Neuron (in vitro differentiated cells): ENCODE data around the gene TSC22D4.

Experiments used
- H2AFZ ChIP-seq: one replicate; pipeline ENCODE4 v1.6.1; 2013; ENCODE audit warnings: low read depth, mild to moderate bottlenecking, inconsistent platforms, low read length, moderate library complexity
- H3K27me3 ChIP-seq: one replicate; pipeline ENCODE4 v1.6.1; 2013; ENCODE audit warnings: low read length; ENCODE audit not compliant: insufficient read depth
- H3K36me3 ChIP-seq: one replicate; pipeline ENCODE4 v1.6.1; 2013; ENCODE audit warnings: low read length; ENCODE audit not compliant: insufficient read depth
- H3K4me1 ChIP-seq: one replicate; pipeline ENCODE4 v1.6.1; 2013; ENCODE audit warnings: low read length; ENCODE audit not compliant: insufficient read depth
- H3K4me3 ChIP-seq: 2 replicates; pipeline ENCODE4 v1.5.1; 2013; ENCODE audit warnings: mild to moderate bottlenecking, low read length, moderate library complexity
- H3K9me3 ChIP-seq: one replicate; pipeline ENCODE4 v1.6.1; 2013; ENCODE audit warnings: low read length

TSC22D4 gene

DNA sequence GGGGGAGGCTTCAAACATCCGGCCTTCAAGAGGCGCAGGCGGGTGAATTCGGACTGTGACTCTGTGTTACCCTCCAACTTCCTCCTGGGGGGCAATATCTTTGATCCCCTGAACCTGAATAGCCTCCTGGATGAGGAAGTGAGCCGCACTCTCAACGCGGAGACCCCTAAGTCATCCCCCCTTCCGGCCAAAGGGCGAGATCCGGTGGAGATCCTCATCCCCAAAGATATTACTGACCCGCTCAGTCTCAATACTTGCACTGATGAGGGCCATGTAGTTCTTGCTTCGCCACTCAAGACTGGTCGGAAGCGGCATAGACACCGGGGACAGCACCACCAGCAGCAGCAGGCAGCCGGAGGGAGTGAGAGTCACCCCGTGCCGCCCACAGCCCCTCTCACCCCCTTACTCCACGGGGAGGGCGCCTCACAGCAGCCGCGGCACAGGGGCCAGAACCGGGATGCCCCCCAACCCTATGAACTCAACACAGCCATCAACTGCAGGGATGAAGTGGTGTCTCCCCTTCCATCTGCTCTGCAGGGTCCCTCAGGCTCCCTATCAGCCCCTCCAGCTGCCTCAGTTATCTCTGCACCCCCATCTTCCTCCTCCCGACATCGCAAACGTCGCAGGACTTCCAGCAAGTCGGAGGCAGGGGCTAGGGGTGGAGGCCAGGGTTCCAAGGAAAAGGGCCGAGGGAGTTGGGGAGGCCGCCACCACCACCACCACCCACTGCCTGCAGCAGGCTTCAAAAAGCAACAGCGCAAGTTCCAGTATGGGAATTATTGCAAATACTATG, 48.3 kb downstream of the TSC22D4 start:
- Histone ChIP-seq H2AFZ (no peak overlapping the region), H3K27me3 (no peaks in the 10 kb centered on the region), H3K4me1 (peaks cover 29% of the 10 kb centered on the region), H3K4me3 (peak overlapping the region; percentile 71), H3K9me3 (no peaks in the 10 kb centered on the region), H3K36me3 (peaks cover 39% of the 10 kb centered on the region)

DNA sequence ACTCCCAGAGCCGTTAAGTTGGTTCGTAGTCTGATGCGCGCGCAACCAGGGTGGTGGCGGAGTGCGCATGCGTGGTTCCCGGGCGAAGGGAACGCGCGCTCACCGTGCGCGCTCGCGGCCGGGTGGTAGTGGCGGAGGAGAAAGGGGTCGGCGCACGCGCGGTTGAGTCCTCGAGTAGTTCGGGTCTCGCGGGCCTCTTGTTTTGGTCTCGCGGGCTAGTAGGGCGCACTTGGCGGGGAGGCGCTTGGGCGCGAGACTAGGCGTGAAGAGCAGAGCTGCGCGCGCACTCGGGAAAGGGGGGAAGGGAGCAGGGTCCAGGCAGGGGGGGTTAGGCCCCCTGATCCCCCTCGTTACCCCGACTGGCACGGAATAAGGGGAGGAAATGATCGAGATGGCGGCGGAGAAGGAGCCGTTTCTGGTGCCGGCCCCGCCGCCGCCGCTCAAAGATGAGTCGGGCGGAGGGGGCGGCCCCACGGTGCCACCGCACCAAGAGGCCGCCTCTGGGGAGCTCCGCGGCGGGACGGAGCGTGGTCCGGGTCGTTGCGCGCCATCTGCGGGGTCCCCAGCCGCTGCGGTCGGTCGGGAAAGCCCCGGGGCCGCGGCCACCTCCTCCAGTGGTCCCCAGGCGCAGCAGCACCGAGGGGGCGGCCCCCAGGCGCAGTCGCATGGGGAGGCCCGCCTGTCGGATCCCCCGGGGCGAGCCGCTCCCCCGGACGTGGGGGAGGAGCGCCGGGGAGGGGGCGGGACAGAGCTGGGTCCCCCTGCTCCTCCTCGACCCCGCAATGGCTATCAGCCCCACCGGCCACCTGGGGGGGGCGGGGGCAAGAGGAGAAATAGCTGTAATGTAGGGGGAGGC, 49.1 kb downstream of the TSC22D4 start, which contains the start of gene MEPCE:
Gene MEPCE, plus strand, starts transcription at position 195 of the 856 bp plus-strand sequence. Its CDS starts 188 bp downstream, at position 383.
- peak within 1 kb of the TSS; percentile 69 for H2AFZ ChIP-seq
- H3K9me3 ChIP-seq: no peaks in the 10 kb centered on the region
- H3K4me3 ChIP-seq: peak within 1 kb of the TSS; percentile 74
- H3K4me1 ChIP-seq: peaks cover 21% of the 10 kb centered on the region
- H3K27me3 ChIP-seq: no peaks in the 10 kb centered on the region
- peaks cover 34% of the 10 kb centered on the region for H3K36me3 ChIP-seq

DNA sequence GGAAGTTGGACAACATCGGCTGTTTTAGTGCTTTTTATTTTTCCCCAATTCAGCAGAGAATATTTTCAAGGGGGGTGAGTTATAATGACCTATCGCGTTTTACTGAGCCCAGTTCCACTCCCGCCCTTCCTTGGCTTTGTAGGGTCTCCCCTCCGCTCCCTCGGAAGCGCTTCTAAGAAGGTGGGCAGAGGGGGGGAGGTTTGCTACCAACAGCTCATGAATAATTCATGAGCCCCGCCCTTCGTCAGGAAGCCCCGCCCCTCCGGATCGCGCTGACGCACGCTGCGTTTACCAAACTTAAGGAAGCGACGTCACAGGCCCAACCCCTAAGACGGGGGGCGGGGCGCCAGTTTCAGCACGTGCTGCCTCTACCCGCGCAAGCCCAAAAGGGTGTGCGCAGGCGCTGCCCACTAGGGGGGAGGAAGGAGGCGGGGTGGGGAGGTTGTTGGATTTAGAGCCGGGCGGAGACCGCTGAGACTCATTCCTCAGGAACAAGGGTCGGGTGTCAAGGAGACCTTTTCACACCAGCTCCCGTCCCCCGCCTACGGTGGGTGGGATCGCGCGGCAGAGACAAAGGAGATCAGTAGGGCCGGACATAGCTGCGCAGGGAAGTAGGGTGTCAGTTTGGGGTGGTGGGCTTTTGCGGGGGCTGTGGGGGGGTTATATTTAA, 49.9 kb downstream of the TSC22D4 start:
- Histone ChIP-seq H3K27me3 (no peaks in the 10 kb centered on the region), H3K9me3 (no peaks in the 10 kb centered on the region), H3K36me3 (peaks cover 28% of the 10 kb centered on the region), H3K4me3 (peak overlapping the region; percentile 74), H2AFZ (no peak overlapping the region), H3K4me1 (peaks cover 17% of the 10 kb centered on the region)

DNA sequence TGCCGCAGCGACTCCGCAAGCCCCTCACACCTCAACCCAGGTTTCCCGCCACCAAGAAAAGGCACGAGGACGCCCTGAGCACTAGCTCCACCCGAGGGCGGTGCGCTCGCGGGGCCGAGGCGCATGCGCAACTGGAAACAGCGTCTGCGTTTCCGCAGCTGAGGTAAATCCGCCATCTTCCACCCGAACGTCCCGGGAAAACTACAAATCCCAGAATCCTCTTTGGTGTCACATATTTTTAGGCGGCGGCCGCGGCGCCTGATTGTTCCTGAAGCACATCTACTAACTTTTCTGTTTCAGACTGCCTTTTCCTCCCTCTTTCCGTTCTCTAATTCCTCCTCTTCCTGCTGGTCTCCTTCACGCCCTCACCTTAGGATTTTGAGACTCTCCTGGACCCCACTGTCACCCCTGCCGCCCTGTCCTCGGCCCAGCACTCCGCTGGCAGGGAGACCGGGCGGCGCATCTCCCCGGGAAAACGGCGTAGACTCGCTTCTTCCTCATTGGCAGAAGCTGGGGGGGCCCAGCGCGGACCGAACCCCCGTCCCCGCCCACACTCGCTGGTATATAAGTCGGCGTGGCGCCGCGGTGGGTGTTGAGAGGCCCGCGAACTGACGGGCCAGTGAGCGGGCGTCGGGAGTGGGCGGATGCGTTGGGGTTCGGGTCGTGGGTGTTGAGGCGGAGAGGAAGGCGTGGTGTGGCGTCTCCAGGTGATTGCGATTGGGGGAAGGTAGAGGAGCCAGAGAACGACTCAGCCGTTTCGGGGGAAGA, 50.6 kb downstream of the TSC22D4 start, which contains the start of gene ZCWPW1:
Gene ZCWPW1, minus strand, starts transcription at position 505 of the 768 bp plus-strand sequence. CDS start 8,054 bp downstream, outside the sequence.
- no peaks in the 10 kb centered on the region for H3K9me3 ChIP-seq
- peaks cover 21% of the 10 kb centered on the region for H3K36me3 ChIP-seq
- peak within 1 kb of the TSS; percentile 69 for H2AFZ ChIP-seq
- peak within 1 kb of the TSS; percentile 74 for H3K4me3 ChIP-seq
- H3K27me3 ChIP-seq: no peaks in the 10 kb centered on the region
- peaks cover 17% of the 10 kb centered on the region for H3K4me1 ChIP-seq

DNA sequence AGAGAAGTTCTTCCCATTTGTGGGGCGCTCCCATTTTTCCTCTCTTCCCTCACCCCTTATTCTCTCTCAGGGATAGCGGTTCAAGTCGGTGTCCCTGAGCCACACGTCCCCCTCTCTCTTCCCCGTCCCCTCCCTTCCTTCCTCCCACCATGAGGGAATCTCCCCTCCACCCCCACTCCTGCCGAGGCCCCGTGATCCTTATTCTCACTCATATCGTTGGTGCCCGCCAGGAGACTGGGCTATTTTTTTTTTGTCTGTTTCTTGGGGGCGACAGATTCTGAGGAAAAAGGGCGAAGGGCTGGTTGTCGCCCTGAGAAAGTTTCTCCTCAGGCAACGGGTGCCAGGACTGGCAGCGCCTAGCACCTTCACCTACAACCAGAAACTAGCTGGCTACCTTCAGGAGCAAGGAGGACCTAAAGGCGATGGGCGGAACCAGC, 51.2 kb downstream of the TSC22D4 start:
- peaks cover 17% of the 10 kb centered on the region for H3K4me1 ChIP-seq
- peak overlapping the region; percentile 74 for H3K4me3 ChIP-seq
- peaks cover 15% of the 10 kb centered on the region for H3K36me3 ChIP-seq
- no peaks in the 10 kb centered on the region for H3K9me3 ChIP-seq
- H3K27me3 ChIP-seq: no peaks in the 10 kb centered on the region
- H2AFZ ChIP-seq: peak overlapping the region; percentile 69

DNA sequence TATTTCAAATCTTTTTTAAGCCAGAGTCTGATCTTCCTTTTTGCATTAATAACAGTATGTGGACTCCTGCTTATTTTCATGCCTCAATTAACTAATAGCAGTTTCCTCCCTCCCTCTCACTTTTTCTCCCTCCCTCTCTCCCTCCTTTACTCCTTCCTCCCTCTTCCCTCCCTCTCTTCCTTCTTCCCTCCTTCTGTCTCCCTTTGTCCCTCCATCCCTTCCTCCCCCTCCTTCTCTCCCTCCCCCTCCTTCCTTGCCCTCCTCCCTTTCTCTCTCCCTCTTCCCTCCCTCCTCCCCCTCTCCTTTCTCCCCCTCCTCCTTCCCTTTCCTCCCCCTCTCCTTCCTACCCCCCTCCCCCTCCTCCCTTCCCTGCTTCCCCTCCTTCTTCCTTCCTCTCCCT, 52.5 kb downstream of the TSC22D4 start:
- Histone ChIP-seq H3K4me1 (peaks cover 12% of the 10 kb centered on the region), H3K27me3 (no peaks in the 10 kb centered on the region), H2AFZ (no peak overlapping the region)

DNA sequence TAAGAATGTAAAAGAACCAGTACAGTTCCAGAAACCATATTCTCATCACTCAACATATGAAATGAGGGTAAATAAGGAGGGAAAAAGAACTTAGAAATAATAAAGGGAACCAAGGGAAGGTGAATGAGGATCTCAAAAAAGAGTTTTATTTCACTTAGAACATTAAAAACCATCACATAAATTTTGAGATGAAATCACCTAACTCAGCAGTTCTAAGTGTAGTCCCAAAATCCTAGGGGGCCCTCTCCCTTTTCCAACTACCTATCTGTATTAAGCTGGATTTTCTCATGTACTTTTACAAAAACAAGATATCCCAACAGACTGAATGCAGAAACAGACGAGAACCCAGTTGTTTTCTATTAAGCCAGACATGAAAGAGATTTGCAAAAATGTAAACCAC, 53.7 kb downstream of the TSC22D4 start:
- no peaks in the 10 kb centered on the region for H3K9me3 ChIP-seq
- no peak overlapping the region for H2AFZ ChIP-seq
- peaks cover under 1% of the 10 kb centered on the region for H3K4me1 ChIP-seq
- H3K27me3 ChIP-seq: no peaks in the 10 kb centered on the region
- no peak overlapping the region for H3K4me3 ChIP-seq
- no peaks in the 10 kb centered on the region for H3K36me3 ChIP-seq

More for the DNA sequence above, 52.5 kb downstream of the TSC22D4 start:
- peaks cover 3% of the 10 kb centered on the region for H3K36me3 ChIP-seq
- H3K9me3 ChIP-seq: no peaks in the 10 kb centered on the region
- H3K4me3 ChIP-seq: no peak overlapping the region

DNA sequence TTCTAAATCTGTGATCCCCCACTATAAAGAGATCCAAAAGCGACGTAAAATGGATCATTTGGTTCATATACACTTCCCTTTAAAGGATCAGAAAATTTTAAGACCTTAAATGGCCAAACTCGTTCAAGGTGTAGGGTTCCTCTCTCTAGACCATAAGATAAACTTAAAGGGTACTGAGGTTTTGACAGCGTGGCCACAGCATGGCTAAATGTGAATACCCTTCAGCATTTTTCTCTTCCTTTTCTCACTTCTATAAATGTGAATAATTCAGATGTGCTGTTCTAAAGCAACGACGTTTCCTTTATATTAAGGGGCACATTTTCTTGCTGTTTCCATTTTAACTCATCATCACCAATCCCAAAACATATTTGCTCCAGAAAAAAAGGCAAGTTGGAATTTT, 55.7 kb downstream of the TSC22D4 start:
- Histone ChIP-seq H3K27me3 (no peaks in the 10 kb centered on the region), H3K4me3 (no peak overlapping the region)

DNA sequence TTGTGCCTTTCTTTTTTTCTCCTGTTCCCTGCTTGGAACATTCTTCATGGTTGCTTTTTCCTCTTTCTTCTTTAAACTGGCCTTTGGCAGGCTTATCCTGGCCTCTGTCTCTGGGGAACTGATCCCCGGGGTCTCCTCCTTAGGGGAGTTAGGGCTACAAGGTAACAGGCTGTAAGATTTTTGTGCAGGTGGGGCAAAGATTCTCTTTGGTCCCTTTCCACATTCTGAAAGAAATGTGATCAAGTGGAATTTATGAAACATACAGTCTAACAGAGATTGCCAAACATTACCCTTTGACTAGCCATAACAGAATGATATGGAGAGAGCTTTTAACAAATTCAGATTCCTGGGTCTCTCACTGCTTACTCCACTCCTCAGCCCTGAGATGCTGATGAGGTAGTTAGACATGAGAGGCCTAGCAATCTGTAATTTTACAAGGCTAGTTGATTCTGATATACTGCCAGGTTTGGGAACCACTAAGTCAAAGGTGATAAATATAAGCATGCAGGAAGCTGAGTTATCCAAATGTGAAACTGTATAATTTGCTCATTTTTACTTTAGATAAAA, 59.3 kb downstream of the TSC22D4 start:
- Histone ChIP-seq H3K9me3 (no peaks in the 10 kb centered on the region), H2AFZ (no peak overlapping the region), H3K27me3 (no peaks in the 10 kb centered on the region), H3K4me1 (no peaks in the 10 kb centered on the region), H3K36me3 (no peaks in the 10 kb centered on the region), H3K4me3 (no peak overlapping the region)

More for the DNA sequence above, 55.7 kb downstream of the TSC22D4 start:
- Histone ChIP-seq H3K9me3 (no peaks in the 10 kb centered on the region), H3K36me3 (no peaks in the 10 kb centered on the region), H2AFZ (no peak overlapping the region), H3K4me1 (no peaks in the 10 kb centered on the region)

DNA sequence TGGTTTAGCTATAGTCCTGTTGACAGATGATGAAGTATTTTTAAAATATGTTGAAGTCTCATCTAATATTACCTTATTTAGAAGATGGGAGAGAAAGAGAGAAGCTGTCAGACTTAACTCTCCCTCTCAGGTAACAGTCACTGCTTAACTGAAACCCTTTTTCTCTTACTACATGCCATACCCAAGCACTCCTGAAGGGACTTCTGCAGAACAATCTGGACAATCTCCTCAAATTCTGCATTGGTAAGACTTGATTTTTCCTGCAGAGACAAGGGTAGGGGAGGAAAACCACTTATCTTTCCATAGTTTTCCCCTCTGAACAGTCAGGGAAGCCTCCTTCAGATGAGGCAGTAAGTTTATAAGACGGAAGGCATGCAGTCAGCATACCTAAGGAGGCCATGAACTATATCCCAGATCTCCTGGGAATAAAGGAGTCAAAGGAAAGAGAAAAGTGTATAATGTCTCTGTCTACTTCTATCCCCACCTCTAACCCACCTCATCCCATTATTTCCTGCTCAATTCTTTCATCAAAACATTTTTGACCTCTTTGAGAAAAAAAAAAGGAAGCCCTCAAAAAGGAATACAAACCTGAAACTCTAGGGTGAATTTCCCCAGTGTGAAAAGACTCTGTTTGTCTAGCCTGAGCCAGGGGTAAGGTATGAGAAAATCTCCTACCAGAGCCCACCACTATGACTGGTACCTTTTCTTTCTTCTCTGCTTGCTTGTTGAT, 59.9 kb downstream of the TSC22D4 start:
- Histone ChIP-seq H3K27me3 (no peaks in the 10 kb centered on the region), H2AFZ (no peak overlapping the region), H3K4me1 (no peaks in the 10 kb centered on the region), H3K4me3 (no peak overlapping the region), H3K36me3 (no peaks in the 10 kb centered on the region), H3K9me3 (no peaks in the 10 kb centered on the region)
